Cardiac septum (tissue), 1 donor: Measurements from ENCODE around the gene APOBEC3F. TPM values are rescaled to one million over a fixed set of nuclear protein-coding genes. Genes with fewer than 3 reads are reported as not detected.
A peak's percentile ranks its signal among the peaks of the same experiment; 100 is the strongest.
"Not testable (repeated sequence)": the region's sequence is repeated elsewhere in the genome, so short reads cannot be mapped to it uniquely, and the experiment has no call there.

Source experiments
- DNase-seq: peaks from one replicate; pipeline ENCODE4 v3.0.0-alpha.2; 2020; ENCODE audit warnings: low spot score
- intact Hi-C: fragments of 100-400 bp; cut with DNase I; formaldehyde crosslinking; loops from one replicate; pipeline ENCODE4 v1.14.0; 2022
- long read RNA-seq: library from polyadenylated mRNA; unstranded; transcript quantifications from one replicate; pipeline ENCODE4 v2.0.0, GENCODE V29; 2021
- total RNA-seq: library from RNA; stranded (reverse); fragmentation: NEBNext Ultra II Directional; extraction: Animal tissue kit (Norgen Biotek cat#: 25700); gene quantifications from one replicate; pipeline ENCODE4 v1.2.1, GENCODE V29; 2021
- donor health status: DM: no; HTN: no; CAD: no.

The APOBEC3F gene
- total RNA-seq: 5.7 TPM
- long read RNA-seq, partial matches to known transcripts: 2 of 5 reads
- long read RNA-seq, other reads (novel, unspliced or antisense): 2 of 5 reads

GRCh38 chr22:39040538-39041296 lies at the start of gene APOBEC3F:
TSS of gene APOBEC3F (plus strand) at chr22:39040864. CDS start at chr22:39040961, 97 bp downstream.
- DNase-seq: peak; percentile 83
- intact Hi-C loops: not testable (repeated sequence)

DNA sequence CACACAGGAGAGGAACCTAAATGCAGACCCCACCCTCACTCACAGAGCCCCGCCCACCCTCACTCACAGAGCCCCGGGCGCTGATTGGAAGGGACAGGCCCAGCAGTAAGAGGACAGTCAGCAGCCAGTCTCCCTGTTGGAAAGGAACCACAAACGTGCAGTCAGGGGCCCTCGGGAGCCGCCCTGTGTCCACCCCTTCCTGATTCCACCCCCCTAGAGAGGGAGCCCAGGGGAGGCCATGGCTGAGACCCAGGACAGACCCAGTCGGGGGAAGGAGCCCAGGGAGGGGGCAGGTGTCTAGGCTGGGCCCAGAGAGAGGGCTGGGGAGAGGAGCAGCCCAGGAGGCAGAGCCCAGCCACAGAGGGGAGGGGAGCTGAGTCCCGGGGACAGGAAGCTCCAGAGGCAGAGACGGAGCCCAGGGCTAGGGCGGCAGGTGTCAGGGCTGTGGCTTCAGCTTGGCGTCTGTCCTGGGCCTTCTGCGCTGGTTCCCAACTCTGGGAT lies 47.7 kb upstream of the APOBEC3F start:
- DNase-seq, intact Hi-C loops: not testable (repeated sequence)

DNA sequence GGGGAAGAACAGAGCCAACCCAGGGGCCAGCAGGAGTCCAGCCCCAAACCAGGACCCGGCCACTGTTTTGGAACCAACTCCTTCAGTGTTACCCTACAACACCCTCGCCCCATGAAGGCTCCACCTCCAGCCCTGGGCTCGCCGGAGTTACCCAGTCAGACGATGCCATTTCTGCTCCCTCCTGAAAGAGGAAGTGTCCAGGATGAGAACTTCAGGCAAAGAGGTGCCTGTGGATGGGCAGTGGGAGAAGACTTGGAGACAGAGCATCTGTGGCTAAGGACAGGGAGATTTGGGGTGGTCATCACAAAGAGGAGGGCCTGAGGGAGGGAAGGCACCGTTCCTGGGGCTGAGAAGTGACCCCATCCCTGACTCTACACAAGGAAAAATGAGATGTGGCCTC lies 44.6 kb upstream of the APOBEC3F start:
- intact Hi-C loops: no loop called here
- DNase-seq: no peak

GRCh38 chr22:38997518-38997917 lies 43.1 kb upstream of the APOBEC3F start:
- DNase-seq: no peak
- intact Hi-C loops: no loop called here

GRCh38 chr22:39003165-39003638 lies 37.5 kb upstream of the APOBEC3F start:
- intact Hi-C loops: loop anchor here (2.0 to 5.0 kb wide), 2 partner anchors 132 to 236 kb away; no protein-coding TSS in a partner anchor
- DNase-seq: peak; percentile 84

DNA sequence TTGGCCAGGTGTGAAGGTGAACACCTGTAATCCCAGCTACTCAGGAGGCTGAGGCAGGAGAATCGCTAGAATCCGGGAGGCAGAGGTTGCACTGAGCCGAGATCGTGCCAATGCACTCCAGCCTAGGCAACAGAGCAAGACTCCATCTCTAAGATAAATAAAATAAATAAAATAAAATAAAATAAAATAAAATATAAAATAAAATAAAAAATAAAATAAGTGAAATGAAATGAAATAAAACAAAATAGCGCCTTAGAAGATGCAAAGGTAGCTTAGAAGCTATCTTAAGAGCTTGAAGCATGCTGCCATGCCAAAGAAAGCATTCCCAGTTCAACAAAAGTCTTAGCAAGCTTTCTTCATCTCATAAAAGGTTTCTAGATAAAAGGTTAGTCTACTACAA lies 33.5 kb upstream of the APOBEC3F start:
- no peak for DNase-seq
- intact Hi-C loops: loop anchor here (2.0 kb wide), 1 partner anchor 116 kb away; no protein-coding TSS in a partner anchor

DNA sequence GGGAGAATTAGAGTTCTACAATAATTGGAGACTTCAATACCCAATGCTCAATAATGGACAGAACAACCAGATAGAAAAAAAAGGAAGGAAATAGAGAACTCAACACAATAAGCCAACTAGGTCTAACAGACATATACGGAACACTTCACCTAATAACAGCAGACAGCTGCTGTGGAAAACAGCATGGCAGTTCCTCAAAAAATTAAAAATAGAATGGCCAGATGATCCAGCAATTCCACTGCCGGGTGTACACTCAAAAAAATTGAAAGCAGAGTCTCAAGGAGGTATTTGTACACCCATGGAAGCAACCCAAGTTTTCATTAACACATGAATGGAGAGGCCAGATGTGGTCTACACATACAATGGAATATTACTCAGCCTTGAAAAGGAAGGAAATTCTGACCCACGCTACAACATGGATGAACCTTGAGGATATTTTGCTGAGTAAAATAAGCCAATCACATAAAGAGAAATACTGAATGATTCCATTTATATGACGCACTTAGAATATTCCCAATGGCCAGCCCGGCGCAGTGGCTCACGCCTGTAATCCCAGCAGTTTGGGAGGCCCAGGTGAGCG lies 32.3 kb upstream of the APOBEC3F start:
- intact Hi-C loops, DNase-seq: not testable (repeated sequence)

DNA sequence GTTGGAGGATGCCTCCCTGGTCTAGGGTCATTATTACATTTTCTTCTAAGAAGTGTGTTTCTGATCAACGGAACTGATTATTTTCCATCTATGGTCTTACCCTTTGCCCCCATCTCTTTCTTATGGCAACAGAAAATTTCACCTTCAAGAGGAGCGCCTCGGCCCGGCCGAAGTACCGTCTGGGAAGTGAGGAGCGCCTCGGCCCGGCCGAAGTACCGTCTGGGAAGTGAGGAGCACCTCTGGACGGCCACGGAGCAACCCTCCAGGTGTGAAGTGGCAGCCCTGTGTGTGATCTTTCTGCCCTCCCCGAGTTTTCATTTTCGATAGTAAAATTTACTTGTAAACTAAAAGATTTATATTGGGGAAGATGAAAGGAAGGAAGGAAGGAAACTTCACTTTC lies 29.7 kb upstream of the APOBEC3F start:
- no peak for DNase-seq
- intact Hi-C loops: loop anchor here (10.0 kb wide), 1 partner anchor 304 kb away; the partner anchor contains the start of gene RPL3

DNA sequence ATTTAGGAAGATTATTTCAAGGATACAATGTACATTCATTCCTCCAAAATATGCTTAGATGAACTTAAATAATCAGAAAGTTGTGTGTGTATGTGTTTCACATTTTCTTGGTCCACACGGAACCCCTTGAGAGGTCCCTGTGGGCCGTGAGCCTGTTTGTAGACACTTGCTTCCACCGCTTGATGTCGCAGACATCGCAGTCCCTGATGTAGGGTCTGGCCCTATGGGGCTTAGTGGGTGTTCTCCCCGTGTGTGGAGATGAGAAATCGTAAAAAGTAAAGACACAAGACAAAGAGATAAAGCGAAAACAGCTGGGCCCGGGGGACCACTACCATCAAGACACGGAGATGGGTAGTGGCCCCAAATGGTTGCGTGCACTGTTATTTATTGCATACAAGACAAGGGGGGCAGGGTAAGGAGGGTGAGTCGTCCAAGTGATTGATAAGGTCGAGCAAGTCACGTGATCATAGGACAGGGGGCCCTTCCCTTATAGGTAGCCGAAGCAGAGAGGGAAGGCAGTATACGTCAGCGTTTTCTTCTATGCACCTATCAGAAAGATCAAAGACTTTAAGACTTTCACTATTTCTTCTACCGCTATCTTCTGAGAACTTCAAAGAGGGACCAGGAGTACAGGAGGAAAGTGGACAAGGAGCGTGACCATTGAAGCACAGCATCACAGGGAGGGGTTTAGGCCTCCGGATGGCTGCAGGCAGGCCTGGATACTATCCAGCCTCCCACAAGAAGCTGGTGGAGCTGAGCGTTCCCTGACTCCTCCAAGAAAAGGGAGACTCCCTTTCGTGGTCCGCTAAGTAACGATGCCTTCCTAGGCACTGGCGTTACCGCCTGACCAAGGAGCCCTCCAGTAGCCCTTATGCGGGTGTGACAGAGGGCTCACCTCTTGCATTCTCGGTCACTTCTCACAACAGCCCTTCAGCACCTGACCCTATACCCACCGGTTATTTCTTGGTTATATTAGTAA lies 27.8 kb upstream of the APOBEC3F start:
- DNase-seq: no peak
- intact Hi-C loops: loop anchor here (10.0 kb wide), 1 partner anchor 302 kb away; the partner anchor contains the start of gene RPL3

- DNase-seq: not testable (repeated sequence)
- intact Hi-C loops: loop anchor here (10.0 kb wide), 1 partner anchor 301 kb away; the partner anchor contains the start of gene RPL3
Observed at GRCh38 chr22:39013561-39013941, 27.1 kb upstream of the APOBEC3F start.

DNA sequence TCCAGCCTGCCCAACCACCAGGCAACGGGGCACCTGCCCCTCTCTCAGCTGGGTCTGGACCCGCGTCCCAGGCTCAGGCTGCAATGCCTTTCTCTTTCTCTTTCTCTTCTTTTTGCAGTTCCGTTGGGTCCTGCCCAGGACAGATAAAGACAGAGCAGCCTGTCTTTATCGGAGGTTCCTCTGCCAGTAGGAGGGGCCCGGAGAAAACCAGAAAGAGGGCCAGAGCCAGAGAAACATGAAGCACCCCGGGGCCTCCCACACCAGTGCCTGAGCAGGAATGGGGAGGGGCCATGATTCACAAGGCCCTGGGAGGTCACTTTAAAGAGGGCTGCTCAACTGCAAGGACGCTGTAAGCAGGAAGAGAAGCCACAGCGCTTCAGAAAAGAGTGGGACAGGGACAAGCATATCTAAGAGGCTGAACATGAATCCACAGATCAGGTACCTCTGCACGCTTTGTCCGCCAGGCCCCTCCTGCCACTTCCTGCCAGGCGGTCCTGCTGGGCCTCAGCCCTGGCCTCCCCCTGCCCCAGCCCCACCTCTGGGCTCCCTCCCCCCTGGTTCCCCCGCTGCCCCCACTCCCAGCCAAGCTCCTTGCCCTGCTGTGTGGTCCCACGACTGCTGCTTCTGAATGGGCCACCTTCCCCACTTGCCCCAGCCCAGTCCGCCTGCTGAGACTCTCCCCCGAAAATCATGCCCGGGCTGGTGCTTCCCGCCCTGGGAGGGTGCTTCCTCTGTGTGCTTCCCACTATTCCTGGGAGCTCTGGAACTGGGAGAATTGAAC lies 26.5 kb upstream of the APOBEC3F start, which contains the start of gene APOBEC3C:
APOBEC3C (plus strand) TSS at position 316 of the 781 bp plus-strand sequence; CDS start at position 422, 106 bp downstream.
- intact Hi-C loops: loop anchor here (10.0 kb wide), 1 partner anchor 301 kb away; the partner anchor contains the start of gene RPL3

DNA sequence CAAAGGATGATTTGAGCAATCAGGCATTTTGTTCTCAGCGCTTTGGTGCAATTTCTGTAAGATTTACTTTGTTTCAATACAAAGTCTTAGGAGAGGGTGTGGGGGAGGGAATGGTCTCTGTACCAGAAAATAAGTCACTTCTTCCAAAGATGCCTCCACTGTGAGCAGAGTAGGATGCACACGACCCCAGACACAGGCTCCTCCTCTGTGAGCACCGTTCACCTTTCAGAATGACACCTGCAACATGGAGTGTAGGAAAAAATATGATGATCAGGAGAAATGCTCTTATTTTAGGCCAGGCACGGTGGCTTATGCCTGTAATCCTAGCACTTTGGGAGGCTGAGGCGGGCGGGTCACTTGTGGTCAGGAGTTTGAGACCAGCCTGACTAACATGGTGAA lies 25.9 kb upstream of the APOBEC3F start:
- intact Hi-C loops: loop anchor here (10.0 kb wide), 1 partner anchor 300 kb away; the partner anchor contains the start of gene RPL3

More for the DNA sequence above, 26.5 kb upstream of the APOBEC3F start, which contains the start of gene APOBEC3C:
- peak; percentile 90 for DNase-seq

DNA sequence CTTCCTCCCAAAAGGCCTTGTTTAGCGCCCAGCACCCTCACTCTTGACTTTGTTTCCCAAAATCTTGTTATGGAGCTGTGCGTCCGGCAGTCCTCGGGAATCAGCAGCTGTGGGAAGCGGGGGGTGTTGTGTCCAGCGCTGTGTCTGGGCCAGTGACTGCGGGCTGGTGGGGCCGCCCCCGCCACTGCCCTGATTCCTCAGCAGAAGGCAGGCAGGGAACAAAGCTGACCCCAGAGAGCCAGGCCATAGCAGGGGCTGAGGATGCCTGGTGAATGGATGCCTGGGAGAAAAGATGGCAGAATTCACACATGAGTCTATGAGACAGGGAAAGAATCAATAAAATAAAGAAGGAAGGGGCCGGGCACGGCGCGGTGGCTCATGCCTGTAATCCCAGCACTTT lies 24.1 kb upstream of the APOBEC3F start:
- DNase-seq: no peak
- intact Hi-C loops: loop anchor here (10.0 kb wide), 1 partner anchor 298 kb away; the partner anchor contains the start of gene RPL3

More for the DNA sequence above, 25.9 kb upstream of the APOBEC3F start:
- not testable (repeated sequence) for DNase-seq

- intact Hi-C loops: loop anchor here (10.0 kb wide), 1 partner anchor 297 kb away; the partner anchor contains the start of gene RPL3
Observed at GRCh38 chr22:39017596-39018365, 22.9 kb upstream of the APOBEC3F start.

DNA sequence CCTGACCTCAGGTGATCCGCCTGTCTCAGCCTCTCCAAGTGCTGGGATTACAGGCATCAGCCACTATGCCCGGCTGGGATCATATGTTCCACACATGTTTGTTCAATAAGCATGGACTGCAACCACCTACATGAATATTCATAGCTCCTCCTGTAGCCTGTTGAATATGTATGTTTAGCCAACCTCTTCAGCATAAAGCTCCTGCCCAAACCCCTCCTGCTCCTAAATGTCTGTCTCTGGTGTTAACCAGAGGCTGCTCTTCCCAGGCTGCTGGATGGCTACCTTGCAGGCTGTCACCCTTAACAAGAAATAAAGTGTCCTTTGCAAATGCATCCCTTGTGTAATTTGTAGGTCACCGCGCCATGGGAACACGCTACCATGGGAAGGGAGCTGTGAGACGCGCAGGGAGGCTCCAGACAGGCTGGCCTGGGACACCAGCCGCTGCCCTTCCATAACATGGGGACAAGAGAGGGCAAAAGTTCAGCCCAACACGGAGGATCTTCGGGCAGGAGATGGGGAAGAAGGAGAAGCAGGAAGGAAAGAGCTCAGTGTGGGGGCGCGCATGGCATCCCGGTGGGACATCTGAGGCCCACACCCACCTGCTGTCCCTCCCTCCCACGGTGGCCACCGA lies 20.5 kb upstream of the APOBEC3F start:
- intact Hi-C loops, DNase-seq: not testable (repeated sequence)

More at GRCh38 chr22:39017596-39018365, 22.9 kb upstream of the APOBEC3F start:
- DNase-seq: no peak

DNA sequence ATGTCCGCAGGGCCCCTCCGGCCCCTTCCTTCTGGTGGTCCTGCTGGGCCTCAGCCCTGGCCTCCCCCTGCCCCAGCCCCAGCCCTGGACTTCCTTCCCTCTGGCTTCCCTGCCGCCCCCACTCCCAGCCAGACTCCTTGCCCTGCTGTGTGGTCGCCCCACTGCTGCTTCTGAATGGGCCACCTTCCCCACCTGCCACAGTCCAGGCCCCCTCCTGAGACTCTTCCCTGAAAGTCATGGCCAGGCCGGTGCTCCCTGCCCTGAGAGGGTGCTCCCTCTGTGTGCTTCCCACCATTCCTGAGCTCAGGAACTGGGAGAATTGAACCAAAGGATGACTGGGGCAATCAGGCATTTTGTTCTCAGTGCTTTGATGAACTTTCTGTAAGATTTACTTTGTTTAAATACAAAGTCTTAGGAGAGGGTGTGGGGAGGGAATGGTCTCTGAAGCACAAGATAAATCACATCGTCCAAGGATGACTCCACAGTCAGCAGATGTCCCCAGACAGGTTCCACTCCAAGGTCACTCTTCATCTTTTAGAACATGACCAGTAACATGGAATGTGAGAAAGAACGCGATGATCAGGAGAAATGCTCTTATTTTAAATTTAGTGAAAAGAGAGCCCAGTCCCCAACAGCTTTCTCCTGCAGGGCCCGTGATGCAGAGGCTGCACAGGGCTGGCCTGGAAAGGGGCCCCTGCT lies 19.0 kb upstream of the APOBEC3F start:
- intact Hi-C loops: no loop called here

More for the DNA sequence above, 19.0 kb upstream of the APOBEC3F start:
- no peak for DNase-seq
